Activated B cell treated with CpG ODN at 0.5 μM for 24 hours (primary cell): Measurements from ENCODE around the gene PLCG2. TPM values are rescaled to one million over a fixed set of nuclear protein-coding genes. Genes with fewer than 3 reads are reported as not detected.
A peak's percentile ranks its signal among the peaks of the same experiment; 100 is the strongest.
"Not testable (repeated sequence)": the region's sequence is repeated elsewhere in the genome, so short reads cannot be mapped to it uniquely, and the experiment has no call there.

Source experiments
- ATAC-seq: fragments of 200-7000 bp; cut with Tn5 transposase; one replicate; pipeline ENCODE4 v1.10.0; 2021; ENCODE audit warnings: low read depth, mild to moderate bottlenecking, moderate library complexity
- CTCF ChIA-PET: fragments of 350-600 bp; sonication (Branson Sonifier 250); formaldehyde crosslinking; loops from one replicate; lab custom pipeline; 2021; ENCODE audit warnings: antibody characterized with exemption; lab: Charles Lee
- POLR2A ChIA-PET: fragments of 350-600 bp; sonication (Branson Sonifier 250); formaldehyde crosslinking; loops from one replicate; lab custom pipeline; 2021; ENCODE audit warnings: antibody characterized with exemption; lab: Charles Lee
- DNase-seq: peaks from one replicate; pipeline ENCODE4 v3.0.0; 2022
- H3K27ac Mint-ChIP-seq: one replicate; pipeline ENCODE4 v1.8.0; 2020; ENCODE audit warnings: mixed read lengths
- H3K27me3 Mint-ChIP-seq: one replicate; pipeline ENCODE4 v1.8.0; 2021; ENCODE audit warnings: mixed read lengths
- H3K36me3 Mint-ChIP-seq: one replicate; pipeline ENCODE4 v1.8.0; 2021; ENCODE audit warnings: low read depth, mixed read lengths
- H3K4me1 Mint-ChIP-seq: one replicate; pipeline ENCODE4 v1.8.0; 2021; ENCODE audit warnings: mixed read lengths
- H3K4me3 Mint-ChIP-seq: one replicate; pipeline ENCODE4 v1.8.0; 2020; ENCODE audit warnings: mild to moderate bottlenecking, mixed read lengths
- H3K9me3 Mint-ChIP-seq: one replicate; pipeline ENCODE4 v1.8.0; 2020; ENCODE audit warnings: mixed read lengths
- intact Hi-C: fragments of 100-400 bp; cut with micrococcal nuclease; formaldehyde crosslinking; loops from one replicate; pipeline ENCODE4 v1.15.1; 2024
- total RNA-seq: library from RNA; stranded (reverse); gene quantifications from 2 replicates; pipeline ENCODE4 v1.2.3, GENCODE V29; 2022
- TF ChIP-seq, protein P1 (sequence below): fragments of 200-600 bp; IDR thresholded peaks from one replicate; pipeline ENCODE4 v1.8.0; 2022; ENCODE audit warnings: antibody characterized with exemption, mild to moderate bottlenecking

Gene PLCG2
- total RNA-seq, 1 donor from 2014 or later = 525 TPM

DNA sequence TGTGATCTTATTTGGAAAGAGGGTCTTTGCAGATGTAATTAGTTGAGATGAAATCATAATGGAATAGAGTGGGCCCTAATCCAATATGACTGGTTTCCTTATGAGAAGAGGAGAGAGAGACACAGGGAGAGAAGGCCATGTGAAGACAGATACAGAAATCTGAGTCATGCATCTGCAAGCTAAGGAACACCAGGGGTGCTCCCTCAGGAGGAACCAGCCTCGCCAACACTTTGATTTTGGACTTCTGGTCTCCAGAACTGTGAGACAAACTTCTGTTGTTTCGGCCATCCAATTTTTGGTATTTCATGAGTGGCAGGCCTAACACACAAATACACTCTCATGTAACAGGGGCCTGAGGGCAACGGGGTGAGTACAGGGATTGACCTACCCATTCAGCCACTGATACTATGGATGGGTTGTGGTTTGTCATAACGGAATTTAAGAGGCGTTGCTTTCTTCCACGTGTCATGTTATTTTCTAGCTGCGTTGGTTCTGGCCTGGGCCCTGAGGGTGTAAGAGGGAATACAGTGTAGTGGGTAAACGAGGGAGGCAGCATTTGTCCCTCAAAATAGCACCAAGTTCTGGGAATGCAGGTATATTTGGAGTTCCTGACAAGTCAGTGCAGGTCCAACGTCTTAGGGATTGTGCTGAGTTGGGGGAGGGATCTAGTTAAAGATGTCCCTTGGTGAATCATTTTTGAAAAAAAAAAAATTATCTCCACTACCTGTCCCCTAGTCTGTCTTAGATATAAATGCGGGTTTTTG, 17.7 kb downstream of the PLCG2 start:
- no peaks in the 10 kb centered on the region for H3K27me3 Mint-ChIP-seq
- no peak for DNase-seq
- TF ChIP-seq, protein P1, sequence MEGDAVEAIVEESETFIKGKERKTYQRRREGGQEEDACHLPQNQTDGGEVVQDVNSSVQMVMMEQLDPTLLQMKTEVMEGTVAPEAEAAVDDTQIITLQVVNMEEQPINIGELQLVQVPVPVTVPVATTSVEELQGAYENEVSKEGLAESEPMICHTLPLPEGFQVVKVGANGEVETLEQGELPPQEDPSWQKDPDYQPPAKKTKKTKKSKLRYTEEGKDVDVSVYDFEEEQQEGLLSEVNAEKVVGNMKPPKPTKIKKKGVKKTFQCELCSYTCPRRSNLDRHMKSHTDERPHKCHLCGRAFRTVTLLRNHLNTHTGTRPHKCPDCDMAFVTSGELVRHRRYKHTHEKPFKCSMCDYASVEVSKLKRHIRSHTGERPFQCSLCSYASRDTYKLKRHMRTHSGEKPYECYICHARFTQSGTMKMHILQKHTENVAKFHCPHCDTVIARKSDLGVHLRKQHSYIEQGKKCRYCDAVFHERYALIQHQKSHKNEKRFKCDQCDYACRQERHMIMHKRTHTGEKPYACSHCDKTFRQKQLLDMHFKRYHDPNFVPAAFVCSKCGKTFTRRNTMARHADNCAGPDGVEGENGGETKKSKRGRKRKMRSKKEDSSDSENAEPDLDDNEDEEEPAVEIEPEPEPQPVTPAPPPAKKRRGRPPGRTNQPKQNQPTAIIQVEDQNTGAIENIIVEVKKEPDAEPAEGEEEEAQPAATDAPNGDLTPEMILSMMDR = no peak
- POLR2A ChIA-PET = interaction anchor here (0.6 to 5.9 kb wide), 9 partner anchors 12 to 57 kb away, joined by 3 to 111 read pairs (median 4); partner anchors contain the start of gene PLCG2
- no peaks in the 10 kb centered on the region for H3K9me3 Mint-ChIP-seq
- peak overlapping the region; percentile 89 for H3K27ac Mint-ChIP-seq
- CTCF ChIA-PET = interaction anchor here (2.2 kb wide), 1 partner anchor 77 kb away, joined by 5 read pairs; no protein-coding TSS in a partner anchor
- H3K4me1 Mint-ChIP-seq = peaks cover 87% of the 10 kb centered on the region
- ATAC-seq = no peak
- intact Hi-C loops = loop anchor here (1.0 to 2.0 kb wide), 3 partner anchors 12 to 68 kb away; no protein-coding TSS in a partner anchor
- H3K4me3 Mint-ChIP-seq = peak overlapping the region; percentile 67
- peaks cover 68% of the 10 kb centered on the region for H3K36me3 Mint-ChIP-seq

GRCh38 chr16:81797443-81797842, 18.4 kb downstream of the PLCG2 start:
- Mint-ChIP-seq H3K27ac (peak overlapping the region; percentile 89), H3K36me3 (peaks cover 66% of the 10 kb centered on the region), H3K27me3 (no peaks in the 10 kb centered on the region), H3K9me3 (no peaks in the 10 kb centered on the region), H3K4me3 (peak overlapping the region; percentile 67), H3K4me1 (peaks cover 87% of the 10 kb centered on the region)
- ChIA-PET POLR2A (interaction anchor here (0.7 to 5.9 kb wide), 12 partner anchors 12 to 77 kb away, joined by 4 to 111 read pairs (median 16); partner anchors contain the start of gene PLCG2), CTCF (interaction anchor here (0.7 to 2.2 kb wide), 6 partner anchors 11 to 77 kb away, joined by 3 to 13 read pairs (median 4); no protein-coding TSS in a partner anchor)
- peak; percentile 47 for DNase-seq
- TF ChIP-seq, protein P1 = no peak
- ATAC-seq = peak; percentile 52
- intact Hi-C loops = loop anchor here (1.0 to 2.0 kb wide), 3 partner anchors 13 to 67 kb away; no protein-coding TSS in a partner anchor

DNA sequence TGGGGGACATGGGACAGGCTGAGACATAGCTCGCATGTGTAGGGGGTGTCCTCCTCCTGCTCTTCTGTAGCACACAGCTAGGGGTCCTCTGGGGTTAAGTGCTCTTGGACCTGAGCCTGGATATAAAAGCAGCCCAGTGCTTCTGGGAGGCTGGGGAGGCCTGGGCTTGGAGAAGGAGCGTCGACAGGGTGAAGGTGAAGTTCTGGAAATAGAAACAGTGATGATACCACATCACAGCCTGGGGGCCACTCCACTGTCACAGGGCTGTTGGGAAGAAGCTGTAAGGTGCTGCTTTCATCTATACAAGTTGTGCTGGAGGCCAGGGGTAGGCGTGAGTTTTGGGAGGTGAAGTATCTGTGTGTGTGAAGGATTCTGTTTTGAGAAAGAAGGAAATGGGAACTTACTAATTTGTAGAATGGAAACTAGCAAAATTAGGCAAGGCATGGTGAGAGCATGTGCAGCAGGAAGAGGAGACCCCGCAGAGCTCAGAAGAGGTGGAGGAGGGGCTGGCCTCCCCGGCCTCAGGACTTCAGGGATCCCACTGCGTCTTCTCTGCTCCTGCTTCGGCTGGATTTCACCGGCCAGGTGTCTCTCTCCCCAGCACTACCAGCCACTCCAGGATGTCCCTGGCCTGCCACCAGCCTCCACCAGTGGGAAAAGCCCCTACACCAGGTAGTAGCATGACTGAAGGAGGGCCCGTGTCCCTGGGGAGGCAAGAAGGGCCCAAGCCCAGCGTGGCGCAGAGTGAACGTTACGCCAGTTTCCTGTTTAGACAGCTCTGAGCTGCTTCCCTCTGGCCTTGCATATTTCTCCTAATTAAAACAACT, 19.4 kb downstream of the PLCG2 start:
- peak; percentile 80 for ATAC-seq
- intact Hi-C loops = loop anchor here (1.0 kb wide), 5 partner anchors 11 to 76 kb away; no protein-coding TSS in a partner anchor
- Mint-ChIP-seq H3K27me3 (no peaks in the 10 kb centered on the region), H3K4me3 (peak overlapping the region; percentile 67), H3K9me3 (no peaks in the 10 kb centered on the region), H3K27ac (peak overlapping the region; percentile 89), H3K4me1 (peaks cover 87% of the 10 kb centered on the region), H3K36me3 (peaks cover 65% of the 10 kb centered on the region)
- peak; percentile 74 for DNase-seq
- ChIA-PET CTCF (interaction anchor here (0.7 to 2.3 kb wide), 15 partner anchors 9 to 120 kb away, joined by 3 to 19 read pairs (median 3); no protein-coding TSS in a partner anchor), POLR2A (interaction anchor here (0.6 to 5.9 kb wide), 27 partner anchors 9 to 113 kb away, joined by 3 to 111 read pairs (median 11); partner anchors contain the start of gene PLCG2)
- TF ChIP-seq, protein P1 = no peak

DNA sequence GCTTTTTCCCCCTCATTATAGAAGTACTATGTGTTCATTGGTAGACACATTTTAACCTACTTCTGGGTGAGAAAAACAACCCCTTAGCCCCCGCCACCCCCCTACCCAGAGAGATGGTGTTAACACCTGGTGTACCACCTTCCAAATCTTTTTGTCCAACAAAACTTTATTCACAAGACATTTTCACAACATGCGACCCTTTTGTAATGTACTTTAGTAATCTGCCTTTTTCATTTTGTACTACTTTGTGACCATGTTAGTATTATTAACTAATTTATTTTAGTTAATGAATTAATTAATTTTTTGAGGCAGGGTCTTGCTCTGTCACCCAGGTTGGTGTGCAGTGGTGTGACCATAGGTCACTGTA, 20.0 kb downstream of the PLCG2 start:
- peak overlapping the region; percentile 89 for H3K27ac Mint-ChIP-seq
- intact Hi-C loops = no loop called here
- ChIA-PET CTCF (interaction anchor here (0.8 to 2.3 kb wide), 8 partner anchors 13 to 120 kb away, joined by 3 to 19 read pairs (median 3); no protein-coding TSS in a partner anchor), POLR2A (interaction anchor here (0.7 to 5.9 kb wide), 25 partner anchors 8 to 75 kb away, joined by 3 to 111 read pairs (median 11); partner anchors contain the start of gene PLCG2)
- H3K4me3 Mint-ChIP-seq = peak overlapping the region; percentile 67
- peaks cover 63% of the 10 kb centered on the region for H3K36me3 Mint-ChIP-seq
- TF ChIP-seq, protein P1 = no peak
- no peak for DNase-seq
- no peaks in the 10 kb centered on the region for H3K27me3 Mint-ChIP-seq
- H3K4me1 Mint-ChIP-seq = peaks cover 88% of the 10 kb centered on the region
- ATAC-seq = no peak
- H3K9me3 Mint-ChIP-seq = peaks cover 2% of the 10 kb centered on the region

- Mint-ChIP-seq H3K27ac (peak overlapping the region; percentile 74), H3K4me1 (peaks cover 88% of the 10 kb centered on the region), H3K36me3 (peaks cover 57% of the 10 kb centered on the region)
- intact Hi-C loops, CTCF ChIA-PET, H3K4me3 Mint-ChIP-seq, H3K27me3 Mint-ChIP-seq, DNase-seq, H3K9me3 Mint-ChIP-seq, ATAC-seq: not testable (repeated sequence)
- POLR2A ChIA-PET = interaction anchor here (0.6 to 5.9 kb wide), 10 partner anchors 9 to 669 kb away, joined by 3 to 111 read pairs (median 4); no protein-coding TSS in a partner anchor
These were observed 22.6 kb downstream of the PLCG2 start for GRCh38 chr16:81801724-81802123.
